GM23338 (cell line): ENCODE data around the gene RNF217.

Experiments used
- CTCF ChIP-seq, 2 experiments: fragments of 200-600 bp in 1 of 2; sonication (generic) in 1 of 2; conservative IDR thresholded peaks; 2 replicates each; pipeline versions ENCODE4 v1.5.1 to v1.6.1; 2016 to 2017; ENCODE audit warnings: antibody characterized with exemption in 2 of 2, low read depth in 2 of 2, mild to moderate bottlenecking in 2 of 2, moderate library complexity in 1 of 2
- EZH2 ChIP-seq: fragments of 200-600 bp; sonication (generic); IDR thresholded peaks from one replicate; pipeline ENCODE4 v1.8.0; 2017; ENCODE audit warnings: antibody characterized with exemption, mild to moderate bottlenecking, low read depth; ENCODE audit not compliant: unreplicated experiment
- EZH2phosphoT487 ChIP-seq: fragments of 200-600 bp; sonication (generic); IDR thresholded peaks from one replicate; pipeline ENCODE4 v1.8.1; 2018; ENCODE audit warnings: antibody characterized with exemption; ENCODE audit not compliant: unreplicated experiment
- REST ChIP-seq: IDR thresholded peaks from one replicate; pipeline ENCODE4 v1.6.1; 2018; ENCODE audit warnings: antibody characterized with exemption; ENCODE audit not compliant: unreplicated experiment

GRCh38 chr6:124956018-124956417, 6.2 kb upstream of the RNF217 start:
- TF ChIP-seq CTCF (conservative IDR thresholded peaks at IDR 0.05; ENCODE audit: low read depth in 2 of 2) (no peak), EZH2 (no peak), REST (no peak), EZH2phosphoT487 (no peak)
